ES-I3 (cell line): ENCODE data around the gene KRT16.
"Not testable (repeated sequence)": the region's sequence is repeated elsewhere in the genome, so short reads cannot be mapped to it uniquely, and the experiment has no call there.

Experiments
- H3K36me3 ChIP-seq: 2 replicates; pipeline ENCODE4 v1.6.1; 2013; ENCODE audit warnings: mild to moderate bottlenecking, low read length, control low read depth, moderate library complexity; ENCODE audit not compliant: insufficient read depth
- H3K4me1 ChIP-seq: 2 replicates; pipeline ENCODE4 v1.6.1; 2013; ENCODE audit warnings: mild to moderate bottlenecking, control low read depth, low read length; ENCODE audit not compliant: insufficient read depth
- H3K9ac ChIP-seq: 2 replicates; pipeline ENCODE4 v1.6.1; 2013; ENCODE audit warnings: low read depth, mild to moderate bottlenecking, low read length, moderate library complexity
- H3K9me3 ChIP-seq: 2 replicates; pipeline ENCODE4 v1.6.1; 2013; ENCODE audit warnings: mild to moderate bottlenecking, low read length, moderate library complexity; ENCODE audit not compliant: control insufficient read depth, insufficient read depth

The KRT16 gene

GRCh38 chr17:41612376-41613160, at the start of gene KRT16:
Gene KRT16 (minus strand): TSS chr17:41612767. CDS start chr17:41612688, 79 bp downstream.
- H3K9me3 ChIP-seq = not testable (repeated sequence)

GRCh38 chr17:41660221-41660711, 47.7 kb upstream of the KRT16 start:
- H3K36me3 ChIP-seq = no peaks in the 10 kb centered on the region
- H3K9me3 ChIP-seq = no peaks in the 10 kb centered on the region
- no peak overlapping the region for H3K9ac ChIP-seq
- peaks cover 5% of the 10 kb centered on the region; the same call in 1 of the 2 replicates for H3K4me1 ChIP-seq

More at GRCh38 chr17:41612376-41613160, at the start of gene KRT16:
- H3K36me3 ChIP-seq, H3K4me1 ChIP-seq, H3K9ac ChIP-seq: not testable (repeated sequence)

- Histone ChIP-seq H3K9me3 (no peaks in the 10 kb centered on the region), H3K36me3 (no peaks in the 10 kb centered on the region), H3K4me1 (peaks cover 11% of the 10 kb centered on the region; the same call in 1 of the 2 replicates), H3K9ac (no peak overlapping the region)
Observed at GRCh38 chr17:41659427-41660212, 47.1 kb upstream of the KRT16 start.

GRCh38 chr17:41658846-41659245, 46.3 kb upstream of the KRT16 start:
- Histone ChIP-seq H3K36me3 (no peaks in the 10 kb centered on the region), H3K4me1 (peaks cover 12% of the 10 kb centered on the region; the same call in 1 of the 2 replicates), H3K9me3 (no peaks in the 10 kb centered on the region), H3K9ac (no peak overlapping the region)

GRCh38 chr17:41657936-41658335, 45.4 kb upstream of the KRT16 start:
- peaks cover 12% of the 10 kb centered on the region; the same call in 1 of the 2 replicates for H3K4me1 ChIP-seq
- no peaks in the 10 kb centered on the region for H3K36me3 ChIP-seq
- H3K9me3 ChIP-seq = no peaks in the 10 kb centered on the region
- no peak overlapping the region for H3K9ac ChIP-seq

- Histone ChIP-seq H3K9me3 (no peaks in the 10 kb centered on the region), H3K36me3 (no peaks in the 10 kb centered on the region), H3K4me1 (peaks cover 12% of the 10 kb centered on the region; the same call in 1 of the 2 replicates), H3K9ac (no peak overlapping the region)
Observed at GRCh38 chr17:41657176-41657754, 44.7 kb upstream of the KRT16 start.

- Histone ChIP-seq H3K9me3 (no peaks in the 10 kb centered on the region), H3K4me1 (peaks cover 12% of the 10 kb centered on the region; the same call in 1 of the 2 replicates), H3K9ac (no peak overlapping the region), H3K36me3 (no peaks in the 10 kb centered on the region)
Observed at GRCh38 chr17:41656249-41657023, 43.9 kb upstream of the KRT16 start.

GRCh38 chr17:41655611-41656111, 43.1 kb upstream of the KRT16 start:
- Histone ChIP-seq H3K9ac (no peak overlapping the region), H3K9me3 (no peaks in the 10 kb centered on the region), H3K4me1 (peaks cover 12% of the 10 kb centered on the region; the same call in 1 of the 2 replicates), H3K36me3 (no peaks in the 10 kb centered on the region)

- Histone ChIP-seq H3K4me1 (peaks cover 12% of the 10 kb centered on the region; the same call in 1 of the 2 replicates), H3K36me3 (no peaks in the 10 kb centered on the region), H3K9ac (no peak overlapping the region), H3K9me3 (no peaks in the 10 kb centered on the region)
Observed at GRCh38 chr17:41654678-41655607, 42.4 kb upstream of the KRT16 start.

GRCh38 chr17:41653892-41654677, 41.5 kb upstream of the KRT16 start:
- Histone ChIP-seq H3K4me1 (peaks cover 12% of the 10 kb centered on the region; the same call in 1 of the 2 replicates), H3K9me3 (no peaks in the 10 kb centered on the region), H3K9ac (no peak overlapping the region), H3K36me3 (no peaks in the 10 kb centered on the region)

- Histone ChIP-seq H3K36me3 (no peaks in the 10 kb centered on the region), H3K4me1 (peaks cover 12% of the 10 kb centered on the region; the same call in 1 of the 2 replicates), H3K9me3 (no peaks in the 10 kb centered on the region), H3K9ac (no peak overlapping the region)
Observed at GRCh38 chr17:41653421-41653820, 40.9 kb upstream of the KRT16 start.

- Histone ChIP-seq H3K36me3 (no peaks in the 10 kb centered on the region), H3K9me3 (no peaks in the 10 kb centered on the region), H3K4me1 (peaks cover 14% of the 10 kb centered on the region; the same call in 1 of the 2 replicates), H3K9ac (no peak overlapping the region)
Observed at GRCh38 chr17:41652461-41652970, 39.9 kb upstream of the KRT16 start.
